ENCODE results near the gene KMT5B. TPM values are rescaled to one million over a fixed set of nuclear protein-coding genes. Genes with fewer than 3 reads are reported as not detected.

Gene KMT5B
- total and polyA plus RNA-seq, 2 donors from 2014 or later = 15.8 to 54.2 TPM

DNA sequence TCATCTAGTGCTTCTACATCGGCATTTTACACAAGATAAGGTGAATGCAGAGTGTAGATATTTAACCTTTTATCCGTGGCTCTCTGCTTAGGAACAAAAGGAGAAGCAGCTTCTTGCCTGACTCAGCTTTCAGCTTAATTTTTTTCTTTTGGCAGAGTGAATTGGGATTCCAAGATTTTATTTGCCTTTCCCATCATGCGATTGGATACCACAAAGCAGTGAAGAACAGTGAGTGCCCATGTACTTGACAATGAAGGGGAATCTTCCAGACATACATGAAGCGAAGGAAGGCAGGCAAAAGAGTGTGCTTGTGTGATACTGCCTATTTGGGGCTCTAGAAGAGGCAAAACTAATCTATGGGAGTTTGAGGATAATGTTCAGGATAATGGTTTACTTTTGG lies 74.9 kb downstream of the KMT5B start:
- H3K9me3 ChIP-seq (ENCODE audit: control insufficient read depth in 2 of 3, insufficient read depth in 1 of 3, low read length in 3 of 3) = no peaks in the 10 kb centered on the region
- intact Hi-C loops (cut with DNase I) = no loop called here
- H3K4me3 ChIP-seq (ENCODE audit: low read length in 3 of 3) = no peak overlapping the region
- no peaks in the 10 kb centered on the region for H3K36me3 ChIP-seq (ENCODE audit: control insufficient read depth in 2 of 3, insufficient read depth in 3 of 3, low read length in 3 of 3)
- peaks cover 0 to 2% (median 0%) of the 10 kb centered on the region in 3 donors for H3K4me1 ChIP-seq (ENCODE audit: control insufficient read depth in 2 of 3, insufficient read depth in 2 of 3, low read depth in 1 of 3, low read length in 3 of 3)
- no peak overlapping the region for H3K27ac ChIP-seq (ENCODE audit: low read depth in 2 of 2, low read length in 2 of 2)
- DNase-seq = no peak
- no peaks in the 10 kb centered on the region for H3K27me3 ChIP-seq (ENCODE audit: control insufficient read depth, insufficient read depth, low read length)
- TF ChIP-seq, protein P1, sequence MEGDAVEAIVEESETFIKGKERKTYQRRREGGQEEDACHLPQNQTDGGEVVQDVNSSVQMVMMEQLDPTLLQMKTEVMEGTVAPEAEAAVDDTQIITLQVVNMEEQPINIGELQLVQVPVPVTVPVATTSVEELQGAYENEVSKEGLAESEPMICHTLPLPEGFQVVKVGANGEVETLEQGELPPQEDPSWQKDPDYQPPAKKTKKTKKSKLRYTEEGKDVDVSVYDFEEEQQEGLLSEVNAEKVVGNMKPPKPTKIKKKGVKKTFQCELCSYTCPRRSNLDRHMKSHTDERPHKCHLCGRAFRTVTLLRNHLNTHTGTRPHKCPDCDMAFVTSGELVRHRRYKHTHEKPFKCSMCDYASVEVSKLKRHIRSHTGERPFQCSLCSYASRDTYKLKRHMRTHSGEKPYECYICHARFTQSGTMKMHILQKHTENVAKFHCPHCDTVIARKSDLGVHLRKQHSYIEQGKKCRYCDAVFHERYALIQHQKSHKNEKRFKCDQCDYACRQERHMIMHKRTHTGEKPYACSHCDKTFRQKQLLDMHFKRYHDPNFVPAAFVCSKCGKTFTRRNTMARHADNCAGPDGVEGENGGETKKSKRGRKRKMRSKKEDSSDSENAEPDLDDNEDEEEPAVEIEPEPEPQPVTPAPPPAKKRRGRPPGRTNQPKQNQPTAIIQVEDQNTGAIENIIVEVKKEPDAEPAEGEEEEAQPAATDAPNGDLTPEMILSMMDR (IDR thresholded peaks at IDR 0.05; ENCODE audit: borderline replicate concordance, extremely low read depth, insufficient read depth) = no peak
- H3K9ac ChIP-seq (ENCODE audit: low read length in 3 of 3) = no peak overlapping the region
- no peak for FAIRE-seq

DNA sequence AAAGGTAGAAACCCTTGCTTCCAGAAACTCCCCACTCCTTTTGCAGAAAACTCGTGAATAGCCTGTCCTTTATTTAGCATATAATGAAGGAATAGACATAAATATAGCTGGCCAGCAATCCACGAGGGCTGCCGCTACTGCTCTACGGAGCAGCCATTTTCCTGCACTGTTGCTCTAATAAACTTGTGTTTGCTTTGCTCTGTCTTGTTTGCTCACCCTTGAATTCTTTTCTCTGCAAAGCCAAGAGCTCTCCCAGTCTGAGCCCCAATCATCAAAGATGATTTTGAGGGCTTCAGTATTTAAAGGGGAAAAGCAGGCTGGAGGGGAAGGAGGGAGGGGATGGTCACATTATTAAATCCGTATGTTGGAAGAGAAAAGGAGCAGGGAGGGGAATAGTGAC lies 75.3 kb downstream of the KMT5B start:
- Histone ChIP-seq H3K36me3 (ENCODE audit: control insufficient read depth in 2 of 3, insufficient read depth in 3 of 3, low read length in 3 of 3) (no peaks in the 10 kb centered on the region), H3K4me1 (ENCODE audit: control insufficient read depth in 2 of 3, insufficient read depth in 2 of 3, low read depth in 1 of 3, low read length in 3 of 3) (peaks cover 0 to 2% (median 0%) of the 10 kb centered on the region in 3 donors), H3K9me3 (ENCODE audit: control insufficient read depth in 2 of 3, insufficient read depth in 1 of 3, low read length in 3 of 3) (no peaks in the 10 kb centered on the region), H3K27me3 (ENCODE audit: control insufficient read depth, insufficient read depth, low read length) (no peaks in the 10 kb centered on the region), H3K4me3 (ENCODE audit: low read length in 3 of 3) (no peak overlapping the region), H3K27ac (ENCODE audit: low read depth in 2 of 2, low read length in 2 of 2) (no peak overlapping the region), H3K9ac (ENCODE audit: low read length in 3 of 3) (no peak overlapping the region)
- TF ChIP-seq, protein P1 (IDR thresholded peaks at IDR 0.05; ENCODE audit: borderline replicate concordance, extremely low read depth, insufficient read depth) = no peak
- intact Hi-C loops (cut with DNase I) = no loop called here
- DNase-seq (no peak), FAIRE-seq (no peak)

- no peaks in the 10 kb centered on the region for H3K36me3 ChIP-seq (ENCODE audit: control insufficient read depth in 2 of 3, insufficient read depth in 3 of 3, low read length in 3 of 3)
- no peak for FAIRE-seq
- intact Hi-C loops (cut with DNase I) = no loop called here
Measured at GRCh38 chr11:68136866-68137265, 76.2 kb downstream of the KMT5B start.

More at GRCh38 chr11:68136866-68137265, 76.2 kb downstream of the KMT5B start:
- TF ChIP-seq, protein P1 (IDR thresholded peaks at IDR 0.05; ENCODE audit: borderline replicate concordance, extremely low read depth, insufficient read depth) = no peak
- H3K27me3 ChIP-seq (ENCODE audit: control insufficient read depth, insufficient read depth, low read length) = no peaks in the 10 kb centered on the region
- no peak overlapping the region for H3K27ac ChIP-seq (ENCODE audit: low read depth in 2 of 2, low read length in 2 of 2)
- H3K9ac ChIP-seq (ENCODE audit: low read length in 3 of 3) = no peak overlapping the region
- no peaks in the 10 kb centered on the region for H3K9me3 ChIP-seq (ENCODE audit: control insufficient read depth in 2 of 3, insufficient read depth in 1 of 3, low read length in 3 of 3)
- no peak for DNase-seq
- H3K4me3 ChIP-seq (ENCODE audit: low read length in 3 of 3) = no peak overlapping the region
- peaks cover 0 to 2% (median 0%) of the 10 kb centered on the region in 3 donors for H3K4me1 ChIP-seq (ENCODE audit: control insufficient read depth in 2 of 3, insufficient read depth in 2 of 3, low read depth in 1 of 3, low read length in 3 of 3)
